HG02938 (cell line): ENCODE data around the gene FAM117A.

Source experiments
- ATAC-seq: cut with Tn5 transposase; IDR thresholded peaks from one replicate; pipeline ENCODE4 v1.9.1; 2021; ENCODE audit warnings: mild to moderate bottlenecking, moderate library complexity; ENCODE audit not compliant: unreplicated experiment

FAM117A gene, protein sequence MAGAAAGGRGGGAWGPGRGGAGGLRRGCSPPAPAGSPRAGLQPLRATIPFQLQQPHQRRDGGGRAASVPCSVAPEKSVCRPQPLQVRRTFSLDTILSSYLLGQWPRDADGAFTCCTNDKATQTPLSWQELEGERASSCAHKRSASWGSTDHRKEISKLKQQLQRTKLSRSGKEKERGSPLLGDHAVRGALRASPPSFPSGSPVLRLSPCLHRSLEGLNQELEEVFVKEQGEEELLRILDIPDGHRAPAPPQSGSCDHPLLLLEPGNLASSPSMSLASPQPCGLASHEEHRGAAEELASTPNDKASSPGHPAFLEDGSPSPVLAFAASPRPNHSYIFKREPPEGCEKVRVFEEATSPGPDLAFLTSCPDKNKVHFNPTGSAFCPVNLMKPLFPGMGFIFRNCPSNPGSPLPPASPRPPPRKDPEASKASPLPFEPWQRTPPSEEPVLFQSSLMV

DNA sequence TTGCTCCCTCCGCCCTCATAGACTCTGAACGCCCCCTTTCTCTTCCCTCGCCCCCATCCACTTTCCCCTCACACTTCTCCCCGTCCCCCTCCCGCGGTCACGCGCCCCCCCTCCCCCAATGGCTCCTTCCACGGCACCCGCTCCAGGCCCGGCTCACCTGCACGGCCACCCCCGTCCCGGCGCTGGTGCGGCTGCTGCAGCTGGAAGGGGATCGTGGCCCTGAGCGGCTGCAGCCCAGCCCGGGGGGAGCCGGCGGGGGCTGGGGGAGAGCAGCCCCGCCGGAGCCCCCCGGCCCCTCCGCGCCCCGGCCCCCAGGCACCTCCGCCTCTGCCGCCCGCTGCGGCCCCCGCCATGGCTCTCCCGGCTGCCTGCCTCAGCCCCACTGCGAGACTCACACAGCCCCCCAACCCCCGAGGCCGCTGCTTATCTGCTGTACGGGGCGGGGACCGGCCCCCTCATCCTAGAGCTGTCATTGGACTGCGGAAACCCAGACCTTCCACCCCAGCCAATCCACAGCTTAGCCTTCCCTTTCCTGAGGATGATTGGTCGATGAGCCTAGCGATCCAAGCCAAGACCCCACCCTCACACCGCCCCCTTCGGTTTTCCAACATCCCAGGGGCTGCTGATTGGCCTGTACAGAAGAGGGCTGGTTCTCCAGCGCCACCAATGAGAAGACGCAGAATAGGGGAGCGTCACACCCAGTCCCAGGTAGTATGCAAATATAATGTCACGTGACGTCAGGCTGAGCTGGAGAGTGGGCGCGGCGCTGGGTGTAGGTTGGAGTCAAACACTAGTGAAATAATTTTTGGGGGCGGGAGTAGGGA, at the start of gene FAM117A:
Gene FAM117A (minus strand): TSS at position 397 of the 824 bp plus-strand sequence. CDS start 44 bp downstream, at position 353.
- ATAC-seq = peak; percentile 86

DNA sequence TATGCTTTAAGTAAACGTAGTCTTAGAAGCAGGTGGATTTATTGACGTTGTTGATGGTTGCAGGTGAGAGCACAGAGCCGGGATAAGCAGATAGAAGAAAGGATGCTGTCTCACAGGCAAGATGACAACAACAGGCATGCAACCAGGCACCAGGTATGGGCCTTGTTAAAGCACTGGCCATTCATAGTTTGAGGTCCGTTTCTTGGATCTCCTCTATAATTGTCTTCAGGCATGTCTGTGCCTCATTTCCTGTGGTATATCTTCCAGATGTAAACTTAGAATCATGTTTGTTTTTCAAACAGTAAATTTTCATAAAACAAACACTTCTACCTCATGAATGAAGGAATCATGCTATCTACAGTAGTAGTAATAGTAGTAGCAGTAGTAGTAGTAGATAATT, 45.1 kb upstream of the FAM117A start:
- ATAC-seq = no peak

DNA sequence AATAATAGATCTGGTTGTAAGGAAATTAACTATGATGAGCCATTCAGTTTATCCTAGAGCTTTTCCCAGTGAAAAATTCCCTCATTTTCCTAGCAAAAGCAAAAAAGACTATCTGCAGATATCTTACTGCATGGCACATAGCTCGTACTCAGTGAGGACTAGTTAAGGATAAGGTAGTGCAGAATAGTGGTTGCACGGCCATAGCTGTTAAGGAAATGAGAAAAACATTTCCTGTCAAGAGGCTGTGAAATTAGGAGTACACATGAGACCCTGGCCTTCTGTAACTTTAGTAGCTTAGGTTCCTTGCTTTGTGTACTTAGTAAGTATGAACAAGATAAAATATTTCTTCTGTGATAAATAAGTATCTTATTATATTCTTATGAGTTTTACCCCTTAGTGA, 34.8 kb upstream of the FAM117A start:
- ATAC-seq = no peak

DNA sequence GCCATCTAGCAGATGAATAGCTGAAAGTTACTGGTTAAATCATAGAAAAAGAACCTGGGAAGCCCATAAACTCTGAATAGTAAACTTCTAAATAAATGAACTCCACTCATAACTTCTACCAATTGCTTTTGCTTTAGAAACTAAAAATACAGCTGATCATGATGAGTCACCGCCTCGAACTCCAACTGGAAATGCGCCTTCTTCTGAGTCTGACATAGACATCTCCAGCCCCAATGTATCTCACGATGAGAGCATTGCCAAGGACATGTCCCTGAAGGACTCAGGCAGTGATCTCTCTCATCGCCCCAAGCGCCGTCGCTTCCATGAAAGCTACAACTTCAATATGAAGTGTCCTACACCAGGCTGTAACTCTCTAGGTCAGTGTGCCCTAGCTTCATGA, 34.3 kb upstream of the FAM117A start:
- no peak for ATAC-seq

DNA sequence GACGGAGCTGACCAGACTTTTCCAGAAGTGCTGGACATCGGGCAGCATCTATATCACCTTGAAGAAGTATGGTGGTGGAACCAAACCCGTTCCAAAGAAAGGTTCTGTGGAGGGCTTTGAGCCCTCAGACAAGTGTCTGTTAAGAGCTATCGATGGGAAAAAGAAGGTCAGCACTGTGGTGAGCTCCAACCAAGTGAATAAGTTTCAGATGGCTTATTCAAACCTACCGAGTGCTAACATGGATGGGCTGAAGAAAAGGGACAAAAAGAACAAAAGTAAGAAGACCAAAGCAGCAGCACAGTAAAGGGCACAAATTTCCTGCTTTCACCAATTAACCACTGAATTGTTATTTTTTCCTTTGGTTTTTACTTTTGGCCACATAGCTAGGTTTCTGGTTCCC, 31.4 kb upstream of the FAM117A start:
- no peak for ATAC-seq

DNA sequence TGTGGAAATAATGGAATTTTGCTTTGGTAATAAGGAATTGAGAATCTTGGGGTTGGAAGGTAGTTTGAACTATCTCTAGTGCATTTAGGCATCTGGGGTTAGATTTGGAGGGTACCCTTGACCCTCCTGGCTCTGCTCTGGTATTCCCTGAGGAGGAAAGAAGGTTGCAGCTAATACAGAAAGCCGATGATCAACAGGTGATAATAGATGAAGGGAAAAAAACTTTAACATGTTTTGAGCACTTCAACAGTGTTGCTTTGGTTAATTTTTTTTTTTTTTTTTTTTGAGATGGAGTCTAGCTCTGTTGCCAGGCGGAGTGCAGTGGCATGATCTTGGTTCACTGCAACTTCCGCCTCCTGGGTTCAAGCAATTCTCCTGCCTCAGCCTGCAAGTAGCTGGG, 29.4 kb upstream of the FAM117A start:
- no peak for ATAC-seq

DNA sequence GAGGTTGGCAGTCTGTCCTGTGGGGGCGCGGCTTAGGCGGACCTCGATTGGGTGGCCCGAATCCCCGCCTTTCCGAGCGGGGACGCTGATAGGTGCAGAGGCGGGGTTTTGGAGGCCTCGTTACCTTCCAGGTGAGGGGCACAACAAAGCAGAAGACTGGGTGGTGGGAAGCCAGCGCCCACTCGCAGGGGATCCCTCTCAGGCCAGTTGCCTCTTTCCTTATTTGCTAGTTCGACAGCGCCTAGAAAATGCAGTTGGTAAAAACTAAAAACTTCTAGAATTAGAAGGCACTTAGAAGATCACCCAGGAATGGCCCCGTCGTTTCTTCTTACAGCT, 25.3 kb upstream of the FAM117A start:
- no peak for ATAC-seq

DNA sequence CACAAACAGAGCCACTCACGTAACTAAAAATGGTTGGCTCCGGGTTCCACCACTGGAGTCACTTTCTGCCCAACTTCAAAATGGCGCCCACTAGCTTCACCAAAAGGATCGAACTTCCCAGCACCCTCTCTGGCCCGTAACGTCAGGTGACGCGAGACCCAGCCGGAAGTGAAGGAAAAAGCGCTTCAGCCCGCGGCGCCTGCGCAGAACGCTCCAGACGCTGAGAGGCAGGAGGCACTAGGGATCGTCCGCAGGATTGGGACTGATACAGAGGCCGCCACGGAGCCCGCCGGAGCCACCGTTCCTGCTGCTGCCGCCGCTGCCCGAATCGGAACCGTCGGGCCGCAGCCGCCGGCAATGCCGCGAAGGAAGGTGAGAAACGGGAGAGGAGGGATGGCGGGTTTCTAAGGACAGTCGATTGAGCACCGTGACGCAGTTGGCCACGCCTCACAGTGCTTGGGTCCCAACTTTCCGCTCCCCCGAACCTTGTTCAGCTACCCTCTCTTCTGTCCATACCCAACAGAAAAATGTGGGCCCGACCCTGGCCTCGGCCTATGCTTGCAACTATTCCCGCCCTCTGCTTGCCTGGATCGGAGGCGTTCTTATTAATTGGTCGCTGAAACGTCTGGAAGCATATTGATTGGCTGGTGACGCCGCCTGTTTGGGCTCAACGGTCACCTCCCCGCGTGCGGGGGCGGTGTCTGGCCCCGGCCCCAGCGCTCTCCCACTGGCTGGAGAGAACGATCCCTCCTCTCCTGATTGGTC, 24.7 kb upstream of the FAM117A start, which contains the start of gene KAT7:
Gene KAT7 (plus strand): TSS at position 204 of the 765 bp plus-strand sequence. CDS start 154 bp downstream, at position 358.
- peak; percentile 87 for ATAC-seq

DNA sequence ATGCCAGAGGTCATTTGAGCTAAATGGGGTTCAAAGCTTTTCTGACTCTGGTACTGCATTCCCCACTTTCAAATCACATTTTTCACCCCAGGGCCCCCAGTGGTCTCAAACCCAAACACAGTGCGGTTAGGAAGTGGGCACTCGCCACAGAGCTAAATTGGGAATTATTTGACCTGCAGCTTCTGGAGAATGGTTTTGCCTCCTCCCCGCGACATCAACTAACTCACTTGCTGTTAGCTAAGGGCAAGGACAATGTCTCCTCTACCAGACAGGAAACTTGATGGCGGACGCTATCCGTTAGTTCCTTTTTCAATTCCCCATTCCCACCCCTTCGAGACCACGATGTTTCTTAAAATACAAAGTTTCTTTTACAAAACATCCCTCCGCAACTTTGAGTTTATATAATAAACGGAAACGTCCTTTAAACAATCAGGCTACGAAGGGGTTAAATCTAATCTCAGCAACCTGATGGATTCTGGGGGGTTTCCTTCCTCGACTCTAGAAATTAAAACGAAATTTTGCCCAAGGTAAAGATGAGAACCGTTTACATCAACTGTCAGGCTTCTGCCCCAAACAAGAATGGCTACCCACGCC, 24.1 kb upstream of the FAM117A start:
- no peak for ATAC-seq

DNA sequence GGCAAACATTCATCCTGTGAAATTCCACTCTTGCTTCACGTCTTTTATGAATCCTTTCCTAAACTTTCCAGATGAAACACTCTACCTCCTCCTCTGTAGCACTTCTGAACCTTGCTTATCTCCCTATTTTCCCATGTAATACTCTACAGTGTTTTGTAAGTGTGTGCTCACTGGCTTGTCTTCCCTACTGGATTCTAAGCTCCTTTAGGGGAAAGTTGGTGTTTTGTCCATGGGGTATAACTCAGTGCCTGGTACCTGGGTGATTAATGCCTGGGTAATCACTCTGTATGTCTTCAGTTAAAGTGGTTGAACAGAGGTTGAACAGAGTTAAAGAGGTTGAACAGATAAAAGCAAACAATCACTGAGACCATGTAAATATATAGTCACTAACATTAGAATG, 20.7 kb upstream of the FAM117A start:
- ATAC-seq = no peak

DNA sequence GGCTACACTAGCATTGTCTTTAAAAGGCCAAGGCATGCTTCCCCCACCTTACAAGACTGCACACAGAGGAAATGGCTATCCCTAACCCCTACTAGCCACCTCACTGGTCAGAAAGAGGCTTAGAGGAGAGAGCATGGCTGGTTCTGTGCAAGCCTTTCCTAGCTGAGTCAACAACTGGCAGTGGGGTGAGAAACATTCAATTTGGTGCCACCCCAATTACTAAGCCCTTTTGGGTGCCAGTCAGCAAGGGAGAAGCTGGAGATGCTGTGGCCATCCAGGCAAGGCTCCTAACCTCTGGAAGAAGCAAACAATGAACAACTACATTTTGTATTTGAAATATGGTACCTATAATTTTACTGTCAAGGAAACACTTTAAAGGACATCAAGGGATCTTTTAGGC, 19.9 kb upstream of the FAM117A start:
- no peak for ATAC-seq

DNA sequence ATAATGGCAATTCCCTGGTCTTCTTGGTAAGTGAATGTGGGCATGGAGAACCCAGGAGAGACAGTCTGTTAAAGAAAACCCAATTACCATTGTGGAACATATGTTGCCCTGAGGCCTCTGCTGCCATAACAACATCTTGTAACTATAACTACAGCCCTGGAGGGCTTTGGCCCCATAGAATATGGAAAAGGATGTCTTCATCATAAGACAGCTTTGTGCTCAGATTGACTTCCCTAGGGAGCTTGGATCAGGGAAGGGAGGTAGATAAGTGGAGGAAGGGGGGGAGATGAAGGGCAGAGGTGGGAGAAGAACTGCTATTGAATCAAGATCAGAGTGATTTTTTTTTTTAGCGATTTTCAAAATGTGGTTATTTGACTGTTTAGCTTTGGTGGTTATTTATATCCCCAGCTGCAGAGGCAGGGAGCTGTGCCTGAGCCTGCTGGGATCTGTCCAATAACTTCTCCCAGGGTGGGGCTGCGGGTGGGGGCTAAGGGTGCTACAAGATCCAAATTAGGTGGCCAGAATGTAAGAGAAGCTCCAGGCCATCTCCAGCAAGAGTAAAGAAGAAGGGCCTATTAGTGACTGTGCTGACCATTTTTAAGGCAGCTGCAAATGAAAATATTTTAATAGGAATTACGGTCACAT, 19.3 kb upstream of the FAM117A start:
- ATAC-seq = no peak

DNA sequence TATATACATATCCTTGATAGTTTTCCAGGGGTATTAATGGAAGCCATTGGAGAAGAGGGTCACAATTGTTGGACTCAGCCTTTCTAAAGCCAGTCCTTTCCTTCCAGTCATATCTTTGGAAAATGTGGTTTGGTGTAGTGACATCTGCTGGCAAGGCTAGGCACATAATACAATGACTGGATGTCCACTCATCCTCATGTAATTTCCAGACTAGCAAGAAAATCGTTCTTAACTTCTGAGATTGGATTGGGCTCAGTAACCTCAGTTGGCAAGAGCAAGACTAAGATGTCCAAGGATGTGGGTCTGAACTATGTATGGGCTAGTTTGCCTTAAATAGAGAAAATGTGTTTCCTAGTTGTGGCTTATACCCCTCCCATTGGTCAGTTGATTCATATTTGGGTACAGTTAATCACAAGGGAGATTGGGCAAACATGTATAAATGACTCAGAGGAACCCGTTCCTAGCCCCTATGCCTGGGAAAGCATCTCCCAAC, 15.9 kb upstream of the FAM117A start:
- no peak for ATAC-seq

DNA sequence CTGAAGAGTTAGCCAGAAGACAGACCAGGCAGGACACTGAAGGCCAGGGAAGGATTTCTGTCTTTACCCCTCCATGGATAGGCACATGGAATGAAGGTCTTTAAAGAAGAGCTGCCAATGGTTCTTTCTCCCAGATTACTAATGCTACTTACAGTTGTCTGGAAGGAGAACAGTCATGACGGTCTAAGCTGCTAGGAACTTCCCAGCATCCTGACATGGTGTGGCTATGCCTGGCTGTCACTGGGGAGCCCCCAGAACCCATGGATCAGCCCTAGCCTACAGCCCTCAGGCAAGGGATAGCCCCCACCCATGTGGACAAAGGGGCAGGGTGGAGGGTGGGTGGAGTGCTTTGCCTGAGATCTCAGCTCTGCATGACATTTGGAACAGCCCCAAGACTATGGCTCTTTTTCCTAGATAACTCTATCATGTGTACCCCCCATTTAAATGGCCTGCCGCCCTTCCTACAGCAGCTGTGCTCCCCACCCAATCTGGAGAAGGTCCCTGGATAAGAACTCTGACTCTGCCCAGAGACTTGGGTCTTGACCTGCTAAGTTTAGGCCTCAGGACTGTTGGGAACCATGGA, 15.3 kb upstream of the FAM117A start:
- no peak for ATAC-seq

DNA sequence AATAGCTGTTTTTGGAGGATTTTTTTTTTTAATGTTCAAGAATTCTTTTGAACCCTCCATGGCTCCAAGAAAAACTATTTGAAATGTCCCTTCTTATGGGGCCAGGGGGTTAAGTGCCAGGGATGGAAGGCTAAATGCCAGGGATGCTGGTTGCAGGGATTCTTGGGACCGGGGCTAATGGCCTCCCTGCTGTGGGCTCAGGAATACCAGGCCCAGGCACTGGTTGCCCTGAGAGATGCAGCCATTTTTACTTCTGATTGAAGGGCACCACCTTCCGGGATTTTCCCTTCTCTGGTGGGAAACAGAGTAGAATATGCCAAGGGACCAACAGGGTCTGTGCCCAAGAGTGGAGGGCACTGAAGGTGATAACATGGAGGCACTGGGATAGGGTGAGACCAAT, 13.6 kb upstream of the FAM117A start:
- ATAC-seq = no peak

DNA sequence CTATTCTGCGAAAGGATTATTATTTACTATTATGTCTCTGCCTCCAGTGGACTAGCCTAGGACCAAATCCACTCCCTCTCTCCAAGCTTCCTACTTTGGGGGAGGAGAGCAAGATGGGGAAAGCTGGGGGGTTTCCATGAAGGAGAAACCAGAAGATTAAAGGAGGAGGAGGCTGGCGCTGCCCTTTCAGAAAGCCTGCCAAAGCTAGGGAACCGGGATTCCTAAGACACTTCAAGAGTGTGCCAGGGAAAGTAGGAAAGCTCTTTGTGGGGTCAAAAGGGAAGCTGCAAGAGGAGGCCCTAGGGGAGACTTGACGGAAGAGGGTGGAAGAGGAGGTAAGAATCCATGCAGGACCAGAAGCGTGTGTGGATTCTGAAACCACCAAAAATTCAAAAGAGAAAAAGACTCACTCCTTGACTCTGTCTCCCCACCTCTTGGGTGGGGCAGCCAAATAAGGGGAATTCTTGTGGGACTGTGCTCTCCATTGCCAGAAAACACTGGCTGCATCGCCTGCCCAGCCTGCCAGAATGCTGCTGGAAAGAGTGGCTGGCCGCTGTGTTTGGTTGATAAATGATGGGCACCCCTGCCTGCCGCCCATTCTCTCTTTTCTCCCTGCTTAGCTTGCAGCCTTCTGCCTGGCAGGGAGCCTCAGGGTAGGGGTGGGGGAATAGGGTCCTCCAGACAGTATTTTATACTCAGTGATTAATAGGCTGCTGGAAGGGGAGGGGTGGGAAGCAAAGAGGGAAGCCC, 12.8 kb upstream of the FAM117A start:
- no peak for ATAC-seq

DNA sequence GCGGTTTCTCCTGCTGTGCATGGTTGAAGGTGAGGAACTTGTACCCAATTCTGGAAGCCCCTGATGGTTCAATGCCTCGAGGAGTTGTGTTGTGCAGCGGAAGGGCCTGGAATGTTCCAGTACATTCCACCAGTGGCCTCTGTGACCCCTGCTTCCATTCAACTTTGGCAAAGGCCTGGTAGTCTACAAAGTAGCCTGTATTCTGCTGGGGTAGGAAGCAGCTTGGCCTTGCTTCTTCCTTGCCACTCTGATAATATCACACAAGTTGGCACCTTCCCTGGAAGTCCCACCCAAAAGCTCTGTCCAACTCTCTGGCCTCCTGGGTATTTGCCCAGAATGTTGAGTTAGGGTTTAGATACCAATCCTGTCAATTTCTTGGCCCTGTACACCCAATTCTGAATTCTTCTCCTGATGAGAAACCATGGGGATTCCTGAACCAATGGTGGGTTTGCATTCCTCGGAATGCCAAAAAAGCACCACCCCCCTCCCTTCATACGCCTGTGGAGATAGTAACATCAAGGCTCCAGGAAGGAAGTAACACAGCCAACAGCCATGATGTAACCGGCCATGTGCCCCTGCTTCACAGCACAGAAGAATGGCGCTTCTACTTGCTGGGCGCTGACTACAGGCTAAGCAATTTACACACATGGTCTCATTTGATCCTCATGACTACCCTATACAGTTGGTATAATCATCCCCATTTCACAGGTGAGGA, 11.8 kb upstream of the FAM117A start:
- ATAC-seq = no peak

DNA sequence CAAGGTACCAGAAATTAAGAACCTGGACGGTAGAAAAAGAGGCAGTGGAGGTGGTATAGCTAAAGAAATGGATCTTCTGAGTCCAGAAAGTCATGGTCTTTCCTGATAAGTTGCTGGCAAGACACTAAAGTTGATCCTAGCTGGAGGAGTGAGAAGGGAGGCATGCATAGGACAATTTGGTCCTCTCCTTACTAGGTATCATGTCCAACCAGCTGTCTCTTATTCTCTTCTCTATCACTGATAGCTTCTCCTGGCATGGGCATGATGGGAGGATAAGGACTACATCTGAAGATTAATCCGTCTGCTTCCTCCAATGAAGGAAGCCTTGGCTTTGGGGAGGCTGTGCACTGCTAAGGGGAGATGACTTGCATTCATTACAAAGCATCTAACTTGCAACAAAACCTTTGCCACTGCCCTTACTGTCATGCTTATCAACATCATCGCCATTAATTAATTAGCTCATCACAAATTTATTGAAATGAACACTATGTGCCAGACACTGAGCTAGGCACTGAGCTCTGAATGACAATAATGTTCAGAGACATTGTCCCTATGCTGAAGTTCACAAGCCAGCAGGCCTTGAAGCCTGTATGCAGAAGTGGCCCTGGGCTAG, 3.1 kb upstream of the FAM117A start:
- ATAC-seq = no peak
